Epithelial cell of alveolus of lung (primary cell): ENCODE data around the gene ZNF527. TPM values are rescaled to one million over a fixed set of nuclear protein-coding genes. Genes with fewer than 3 reads are reported as not detected.

Experiments used
- total RNA-seq: library from RNA; depleted of rRNA; stranded (reverse); fragments of >200 nt; gene quantifications from 2 replicates; pipeline ENCODE4 v1.2.1, GENCODE V29; 2015

Gene ZNF527
- 3.0 and 3.3 TPM in 2 replicates for total RNA-seq

GRCh38 chr19:37370880-37371661 lies at the start of gene ZNF527:
ZNF527 (plus strand) TSS chr19:37371099; CDS start chr19:37374199, 3,100 bp downstream.

Other genes starting within 250 kb of the ZNF527 start
- 11.6 and 16.0 TPM in 2 replicates for gene ZNF585A, start 198.4 kb upstream of the ZNF527 start, total RNA-seq
- gene ZNF585B, start 160.6 kb upstream of the ZNF527 start, total RNA-seq = 6.3 and 24.8 TPM in 2 replicates
- gene ZNF383, start 152.9 kb upstream of the ZNF527 start, total RNA-seq = 2.7 and 8.9 TPM in 2 replicates
- gene ZNF569, start 96.3 kb downstream of the ZNF527 start, total RNA-seq = 2.2 and 3.2 TPM in 2 replicates
- gene ZNF570, start 98.3 kb downstream of the ZNF527 start, total RNA-seq = 4.1 and 4.7 TPM in 2 replicates
- 0.65 and 0.96 TPM in 2 replicates for gene ZNF793, start 135.8 kb downstream of the ZNF527 start, total RNA-seq
- 0.78 and 3.0 TPM in 2 replicates for gene ZNF571, start 223.7 kb downstream of the ZNF527 start, total RNA-seq
- gene ZNF540, start 223.8 kb downstream of the ZNF527 start, total RNA-seq = under 0.01 and 0.40 TPM in 2 replicates